Central memory CD8-positive, alpha-beta T cell (primary cell): Measurements from ENCODE around the gene ANKRD33B.
A peak's percentile ranks its signal among the peaks of the same experiment; 100 is the strongest.

Source experiments
- ATAC-seq: fragments of 150-1000 bp; cut with Tn5 transposase; replicated peaks from 2 replicates; pipeline ENCODE4 v1.10.0; 2022; ENCODE audit warnings: mild to moderate bottlenecking, moderate FRiP score, moderate number of reproducible peaks; ENCODE audit not compliant: poor library complexity, severe bottlenecking; ENCODE audit errors: extremely low read depth
- DNase-seq, 2 donors: peaks; one replicate each; pipeline ENCODE4 v3.0.0; 2021; ENCODE audit warnings: low spot score in 2 of 2
- H3K27ac Mint-ChIP-seq: one replicate; pipeline ENCODE4 v1.8.0; 2022; ENCODE audit warnings: low read depth, mild to moderate bottlenecking, moderate library complexity, mixed read lengths
- H3K27me3 Mint-ChIP-seq: one replicate; pipeline ENCODE4 v1.8.0; 2022; ENCODE audit warnings: mixed read lengths
- H3K36me3 Mint-ChIP-seq: one replicate; pipeline ENCODE4 v1.8.0; 2022; ENCODE audit warnings: mild to moderate bottlenecking, moderate library complexity, mixed read lengths; ENCODE audit not compliant: insufficient read depth
- H3K4me1 Mint-ChIP-seq: one replicate; pipeline ENCODE4 v1.8.0; 2022; ENCODE audit warnings: mixed read lengths
- H3K4me3 Mint-ChIP-seq: one replicate; pipeline ENCODE4 v1.8.0; 2022; ENCODE audit warnings: mild to moderate bottlenecking, moderate library complexity, mixed read lengths
- H3K9me3 Mint-ChIP-seq: one replicate; pipeline ENCODE4 v1.8.0; 2022; ENCODE audit warnings: mixed read lengths

Gene ANKRD33B

GRCh38 chr5:10686890-10687289, 123.0 kb downstream of the ANKRD33B start:
- peaks cover 8% of the 10 kb centered on the region for H3K4me1 Mint-ChIP-seq
- H3K27ac Mint-ChIP-seq: no peak overlapping the region
- ATAC-seq (no peak), DNase-seq (no peak)
- no peaks in the 10 kb centered on the region for H3K9me3 Mint-ChIP-seq
- H3K4me3 Mint-ChIP-seq: no peak overlapping the region
- no peaks in the 10 kb centered on the region for H3K27me3 Mint-ChIP-seq
- peaks cover 6% of the 10 kb centered on the region for H3K36me3 Mint-ChIP-seq

GRCh38 chr5:10688651-10689171, 124.8 kb downstream of the ANKRD33B start:
- Mint-ChIP-seq H3K4me1 (no peaks in the 10 kb centered on the region), H3K36me3 (peaks cover 3% of the 10 kb centered on the region), H3K27me3 (no peaks in the 10 kb centered on the region), H3K9me3 (no peaks in the 10 kb centered on the region), H3K4me3 (no peak overlapping the region), H3K27ac (no peak overlapping the region)
- DNase-seq (no peak), ATAC-seq (no peak)

DNA sequence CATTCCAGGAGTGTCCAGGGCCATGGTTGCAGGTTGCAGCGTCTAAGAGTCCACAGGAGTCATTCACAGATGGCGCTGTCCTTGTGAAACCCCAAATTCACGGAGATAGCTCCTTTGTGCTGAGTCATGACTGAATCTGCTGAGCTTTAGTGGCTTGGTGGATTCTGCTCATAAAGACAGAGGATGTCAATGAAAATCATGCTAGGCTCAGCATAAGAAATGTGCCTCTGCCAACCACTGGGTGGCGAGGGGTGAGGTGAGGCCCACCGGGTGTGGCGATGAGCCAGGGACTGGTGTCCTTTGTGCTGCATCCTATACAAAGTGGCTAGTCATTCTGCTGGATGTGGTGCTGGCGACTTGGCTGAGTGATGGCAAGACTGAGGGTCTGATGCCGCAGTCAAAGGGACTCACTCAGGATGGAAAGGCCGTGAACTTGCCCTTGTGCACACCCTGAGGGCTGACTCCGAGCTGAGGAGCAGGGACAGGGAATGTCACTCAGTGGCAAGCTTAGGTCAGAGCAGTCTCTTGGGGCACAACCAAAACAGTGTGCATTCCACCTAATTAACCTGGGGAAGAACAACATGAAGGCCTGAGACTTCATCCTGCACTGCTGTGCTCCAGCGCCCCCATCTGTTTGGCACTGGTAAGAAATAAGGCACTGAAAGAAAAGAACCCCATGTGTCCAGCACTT, 125.7 kb downstream of the ANKRD33B start:
- Mint-ChIP-seq H3K9me3 (no peaks in the 10 kb centered on the region), H3K27me3 (no peaks in the 10 kb centered on the region), H3K4me1 (no peaks in the 10 kb centered on the region), H3K36me3 (peaks cover 3% of the 10 kb centered on the region), H3K4me3 (no peak overlapping the region), H3K27ac (no peak overlapping the region)
- DNase-seq: no peak
- no peak for ATAC-seq

DNA sequence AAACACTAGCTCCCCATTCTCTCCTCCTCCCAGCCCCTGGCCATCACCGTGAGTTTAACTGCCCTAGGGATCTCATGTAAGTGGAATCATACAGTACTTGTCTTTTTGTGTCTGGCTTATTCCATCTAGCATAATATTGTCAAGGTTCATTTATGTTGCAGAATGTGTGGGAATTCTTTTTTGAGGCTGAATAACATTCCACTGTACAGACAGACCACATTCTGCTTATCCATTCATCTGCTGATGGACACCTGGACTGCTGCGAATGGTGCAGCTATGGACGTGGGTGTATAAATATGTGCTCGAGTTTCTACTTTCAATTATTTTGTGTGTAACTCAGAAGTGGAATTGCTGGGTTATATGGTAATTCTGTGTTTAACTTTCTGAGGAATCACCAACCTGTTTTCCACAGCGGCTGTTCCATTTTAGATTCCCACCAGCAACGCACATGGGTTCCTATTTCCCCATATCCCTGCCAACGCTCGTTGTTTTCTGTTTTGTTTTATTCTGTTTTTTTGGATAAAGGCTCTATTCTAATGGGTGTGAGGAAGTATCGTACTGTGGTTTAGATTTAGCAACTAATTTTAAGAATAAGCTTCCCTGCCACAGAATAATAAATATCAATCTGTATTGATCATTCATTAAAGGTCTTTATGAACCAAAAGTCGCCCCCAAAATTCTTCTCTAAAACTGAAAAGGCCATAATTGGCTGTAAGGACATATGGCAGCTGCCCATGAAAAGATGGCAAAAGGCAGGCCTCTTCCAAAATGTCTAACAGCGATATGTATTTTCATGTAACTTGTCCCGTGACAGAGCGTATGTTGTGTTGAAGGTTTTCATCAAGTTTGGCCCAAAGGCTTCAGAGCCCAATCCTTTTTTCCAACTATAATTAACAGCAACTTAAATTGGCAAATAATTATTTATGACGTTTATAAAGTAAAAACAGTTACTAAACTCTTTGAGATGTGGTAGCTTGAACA, 126.9 kb downstream of the ANKRD33B start:
- DNase-seq (no peak), ATAC-seq (no peak)
- H3K36me3 Mint-ChIP-seq: peaks cover 3% of the 10 kb centered on the region
- H3K9me3 Mint-ChIP-seq: no peaks in the 10 kb centered on the region
- H3K4me1 Mint-ChIP-seq: peaks cover 2% of the 10 kb centered on the region
- no peaks in the 10 kb centered on the region for H3K27me3 Mint-ChIP-seq
- no peak overlapping the region for H3K4me3 Mint-ChIP-seq
- H3K27ac Mint-ChIP-seq: no peak overlapping the region

DNA sequence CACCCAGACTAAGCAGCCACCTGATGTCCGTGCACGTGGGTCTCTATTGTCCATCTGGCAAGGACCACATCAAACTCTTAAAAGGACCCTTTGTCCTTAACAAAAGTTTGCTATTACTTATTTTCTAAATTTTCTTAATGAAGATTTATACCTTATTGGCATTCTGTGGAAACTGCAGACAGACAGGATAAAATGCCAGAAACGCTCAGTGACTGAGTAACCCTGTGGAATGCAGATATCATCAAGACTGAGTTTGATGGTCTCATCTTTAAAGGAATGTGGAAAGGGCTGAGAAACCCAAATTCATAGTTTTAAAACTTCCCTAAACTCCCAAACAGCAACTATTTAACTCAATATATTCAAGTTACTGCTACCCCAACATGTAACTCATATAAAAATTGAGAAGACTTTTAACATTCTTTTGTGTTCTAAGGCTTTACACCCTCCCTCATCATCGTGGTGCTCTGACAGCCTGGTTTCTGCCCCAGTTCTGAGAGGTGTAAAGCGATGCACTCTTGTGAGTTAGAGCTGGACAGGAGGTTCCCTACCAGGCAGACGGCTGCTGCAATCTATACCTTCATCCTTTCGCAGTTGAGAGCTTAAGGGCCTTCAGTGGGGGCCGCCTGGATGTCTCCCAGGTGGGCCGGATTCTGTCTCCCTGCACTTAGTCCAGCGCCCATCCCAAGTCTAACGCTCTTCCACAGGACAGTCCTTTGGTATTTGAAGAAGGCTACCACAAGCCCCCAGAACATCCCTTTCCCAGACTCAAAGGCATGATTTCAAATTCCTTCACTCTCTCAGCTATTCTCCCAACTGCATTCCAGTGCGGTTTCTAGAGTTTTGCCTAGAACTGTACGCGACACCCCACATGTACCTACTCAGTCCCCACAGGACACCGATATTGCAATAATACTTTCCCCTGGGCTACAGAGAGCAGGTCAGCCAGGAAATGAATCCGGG, 128.2 kb downstream of the ANKRD33B start:
- no peak for ATAC-seq
- Mint-ChIP-seq H3K4me1 (peaks cover 13% of the 10 kb centered on the region), H3K27me3 (no peaks in the 10 kb centered on the region), H3K27ac (no peak overlapping the region), H3K36me3 (peaks cover 3% of the 10 kb centered on the region), H3K9me3 (no peaks in the 10 kb centered on the region), H3K4me3 (no peak overlapping the region)
- DNase-seq: no peak

DNA sequence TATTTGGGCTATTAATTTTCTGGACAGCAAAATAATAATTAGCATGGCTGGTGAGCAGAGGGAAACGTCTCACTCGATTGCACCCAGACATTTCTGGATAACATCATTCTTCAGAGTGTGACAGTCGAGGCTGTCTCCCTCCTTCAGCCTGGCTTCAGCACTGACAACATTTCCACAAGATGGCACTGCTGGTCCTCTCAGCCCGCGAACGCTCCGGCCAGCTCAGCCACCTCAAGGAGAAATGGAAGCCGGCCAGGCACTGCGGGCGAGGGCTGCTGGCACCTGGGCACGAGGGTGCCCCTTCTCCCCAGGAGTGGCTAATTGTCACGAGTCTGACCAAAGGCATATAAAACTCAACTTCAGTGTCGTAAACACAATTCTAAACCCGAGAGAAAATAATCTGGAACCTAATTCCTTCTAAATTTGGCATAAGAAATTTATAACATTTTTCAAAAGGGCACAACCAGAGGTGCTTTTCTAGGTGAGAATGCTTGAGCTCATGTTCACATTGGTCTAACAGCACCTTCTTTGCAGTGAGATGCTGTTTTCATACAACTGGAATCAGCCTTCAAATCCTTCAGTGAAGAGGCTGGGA, 131.3 kb downstream of the ANKRD33B start:
- H3K36me3 Mint-ChIP-seq: peaks cover 3% of the 10 kb centered on the region
- H3K4me1 Mint-ChIP-seq: peaks cover 30% of the 10 kb centered on the region
- no peak overlapping the region for H3K4me3 Mint-ChIP-seq
- no peak for DNase-seq
- no peaks in the 10 kb centered on the region for H3K9me3 Mint-ChIP-seq
- H3K27ac Mint-ChIP-seq: no peak overlapping the region
- H3K27me3 Mint-ChIP-seq: no peaks in the 10 kb centered on the region
- no peak for ATAC-seq

- Mint-ChIP-seq H3K36me3 (peaks cover 3% of the 10 kb centered on the region), H3K4me1 (peaks cover 32% of the 10 kb centered on the region), H3K27ac (peak overlapping the region; percentile 17), H3K9me3 (no peaks in the 10 kb centered on the region), H3K4me3 (no peak overlapping the region), H3K27me3 (no peaks in the 10 kb centered on the region)
- peak; percentile 46 for ATAC-seq
- DNase-seq: no peak
Measured at GRCh38 chr5:10695759-10696543, 132.1 kb downstream of the ANKRD33B start.

GRCh38 chr5:10699281-10699874, 135.5 kb downstream of the ANKRD33B start:
- ATAC-seq: no peak
- H3K4me3 Mint-ChIP-seq: no peak overlapping the region
- H3K9me3 Mint-ChIP-seq: no peaks in the 10 kb centered on the region
- no peak overlapping the region for H3K27ac Mint-ChIP-seq
- DNase-seq: no peak
- peaks cover 34% of the 10 kb centered on the region for H3K4me1 Mint-ChIP-seq
- H3K27me3 Mint-ChIP-seq: no peaks in the 10 kb centered on the region
- H3K36me3 Mint-ChIP-seq: peaks cover 2% of the 10 kb centered on the region

DNA sequence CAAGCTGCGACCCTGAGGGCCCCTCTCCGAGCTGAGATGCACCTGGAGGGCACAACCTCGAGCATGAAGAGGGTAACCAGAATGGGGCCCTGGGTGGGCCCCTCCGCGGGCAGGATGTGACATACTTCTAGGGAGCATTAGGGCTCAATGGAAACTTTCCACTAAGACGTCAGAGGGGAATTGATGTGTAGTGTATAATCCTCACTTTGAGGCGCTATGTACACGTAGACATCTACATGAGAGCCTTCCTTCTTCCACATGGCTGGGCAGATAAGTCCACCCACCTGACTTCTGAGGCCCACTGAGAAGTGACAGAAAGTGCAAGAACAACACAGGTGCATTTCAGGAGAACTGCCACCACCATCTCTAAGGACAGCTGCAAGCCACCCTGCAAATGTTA, 136.1 kb downstream of the ANKRD33B start:
- H3K4me3 Mint-ChIP-seq: no peak overlapping the region
- DNase-seq (no peak), ATAC-seq (no peak)
- peaks cover 2% of the 10 kb centered on the region for H3K36me3 Mint-ChIP-seq
- no peaks in the 10 kb centered on the region for H3K27me3 Mint-ChIP-seq
- no peaks in the 10 kb centered on the region for H3K9me3 Mint-ChIP-seq
- no peak overlapping the region for H3K27ac Mint-ChIP-seq
- peaks cover 40% of the 10 kb centered on the region for H3K4me1 Mint-ChIP-seq

DNA sequence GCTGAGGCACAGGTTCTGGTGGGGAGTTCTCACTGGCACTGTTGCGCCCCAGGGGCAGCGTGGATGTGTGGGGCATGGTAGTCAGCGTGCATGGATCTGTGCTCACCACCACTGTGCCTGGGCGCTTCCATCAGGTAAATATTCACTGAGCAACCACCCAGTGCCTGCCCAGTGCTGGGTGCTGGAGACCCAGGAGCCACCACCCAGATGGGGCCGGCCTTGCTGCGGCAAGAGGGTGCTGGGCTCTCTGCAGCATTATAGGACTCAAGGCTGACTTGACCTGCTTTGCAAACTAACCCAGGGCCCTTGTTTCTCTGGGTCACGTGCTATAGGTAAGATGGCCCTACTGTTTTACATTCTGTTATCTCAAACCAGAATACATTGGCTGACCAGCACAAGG, 136.6 kb downstream of the ANKRD33B start:
- no peaks in the 10 kb centered on the region for H3K27me3 Mint-ChIP-seq
- no peaks in the 10 kb centered on the region for H3K9me3 Mint-ChIP-seq
- no peak overlapping the region for H3K27ac Mint-ChIP-seq
- H3K4me1 Mint-ChIP-seq: peaks cover 46% of the 10 kb centered on the region
- H3K4me3 Mint-ChIP-seq: no peak overlapping the region
- no peak for ATAC-seq
- DNase-seq: no peak
- H3K36me3 Mint-ChIP-seq: peaks cover 2% of the 10 kb centered on the region

- H3K27ac Mint-ChIP-seq: no peak overlapping the region
- no peaks in the 10 kb centered on the region for H3K9me3 Mint-ChIP-seq
- H3K4me1 Mint-ChIP-seq: peaks cover 39% of the 10 kb centered on the region
- ATAC-seq: no peak
- DNase-seq: no peak
- no peaks in the 10 kb centered on the region for H3K27me3 Mint-ChIP-seq
- H3K4me3 Mint-ChIP-seq: no peak overlapping the region
- peaks cover 2% of the 10 kb centered on the region for H3K36me3 Mint-ChIP-seq
Measured at GRCh38 chr5:10701567-10702039, 137.7 kb downstream of the ANKRD33B start.
